Smooth muscle cell of the brain vasculature (primary cell): ENCODE data around the gene MTUS2.

Experiments used
- DNase-seq: peaks from one replicate; pipeline ENCODE4 v3.0.0-alpha.2; 2012; ENCODE audit warnings: low read depth, low spot score

Gene MTUS2

DNA sequence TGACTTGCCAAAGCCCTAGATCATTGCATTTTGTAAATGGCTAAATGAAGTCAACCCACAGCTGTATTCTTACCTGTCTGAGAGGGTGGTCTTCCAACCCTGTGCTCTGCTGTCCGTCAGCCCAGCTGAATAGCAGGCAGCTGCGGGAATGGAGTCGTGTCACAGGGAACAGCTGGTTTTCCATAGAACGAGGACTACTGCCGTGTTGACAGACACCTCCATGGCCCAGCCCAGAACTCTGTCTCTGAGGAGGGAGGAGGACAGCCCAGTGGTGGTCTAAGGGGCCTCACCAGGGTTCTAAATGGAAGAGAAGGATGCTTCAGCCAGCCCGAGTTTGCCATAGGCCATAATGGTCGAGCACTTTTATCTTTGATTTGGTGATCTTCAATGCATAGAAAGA, 664.7 kb downstream of the MTUS2 start:
- no peak for DNase-seq

- no peak for DNase-seq
Measured at GRCh38 chr13:29486551-29486950, 666.4 kb downstream of the MTUS2 start.

- no peak for DNase-seq
Measured at GRCh38 chr13:29487466-29488454, 667.6 kb downstream of the MTUS2 start.

GRCh38 chr13:29489650-29490560, 669.8 kb downstream of the MTUS2 start:
- no peak for DNase-seq

DNA sequence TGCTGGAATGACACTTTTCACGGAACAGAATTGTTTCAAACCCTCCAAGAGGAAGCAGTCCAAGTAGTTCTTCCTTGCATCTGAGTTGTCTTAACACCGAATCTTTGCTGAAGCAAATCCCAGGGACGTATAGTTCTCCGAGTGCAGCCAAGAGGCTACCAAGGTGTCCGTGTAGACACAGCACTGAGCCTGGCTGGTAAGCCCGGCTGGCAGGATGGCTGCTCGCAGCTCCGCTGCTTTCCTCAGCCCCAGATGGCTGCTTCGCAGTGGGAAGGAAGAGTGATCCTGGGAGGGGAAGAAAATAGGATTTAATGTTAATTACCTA, 670.4 kb downstream of the MTUS2 start:
- no peak for DNase-seq

DNA sequence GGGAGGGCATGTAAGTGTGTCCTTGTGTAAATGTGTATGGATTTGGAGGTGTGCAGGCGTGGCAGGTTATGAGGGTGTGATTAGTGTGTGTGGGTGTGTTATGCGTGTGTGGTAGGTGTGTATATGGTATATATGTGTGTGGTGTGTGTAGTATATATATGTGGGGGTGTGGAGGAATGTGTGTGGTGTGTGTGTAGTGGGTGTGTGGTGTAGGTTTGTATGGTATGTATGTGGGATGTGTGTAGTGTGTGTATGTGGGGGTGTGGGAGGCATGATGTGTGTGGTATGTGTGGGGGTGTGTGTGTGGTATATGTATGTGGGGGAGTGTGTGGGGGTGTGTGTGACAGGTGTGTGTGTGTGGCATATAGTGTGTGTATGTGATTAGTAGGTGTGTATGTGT, 671.1 kb downstream of the MTUS2 start:
- no peak for DNase-seq

GRCh38 chr13:29493796-29494195, 673.7 kb downstream of the MTUS2 start:
- no peak for DNase-seq

DNA sequence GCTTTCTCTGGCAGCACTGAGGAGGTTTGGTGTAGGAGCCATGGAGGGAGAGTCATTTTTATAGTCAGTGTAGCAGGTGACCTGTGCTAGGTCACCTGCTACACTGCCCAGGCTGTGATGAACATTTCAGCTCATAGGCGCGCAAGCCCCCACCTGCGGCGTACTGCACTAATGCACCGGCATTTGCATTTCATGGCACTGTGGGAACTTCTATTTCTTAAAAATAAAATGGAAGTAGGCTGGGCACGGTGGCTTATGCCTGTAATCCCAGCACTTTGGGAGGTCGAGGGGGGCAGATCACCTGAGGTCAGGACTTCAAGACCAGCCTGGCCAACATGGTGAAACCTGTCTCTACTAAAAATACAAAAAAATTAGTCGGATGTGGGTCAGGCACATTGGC, 674.4 kb downstream of the MTUS2 start:
- DNase-seq: no peak

GRCh38 chr13:29496241-29496712, 676.1 kb downstream of the MTUS2 start:
- no peak for DNase-seq

DNA sequence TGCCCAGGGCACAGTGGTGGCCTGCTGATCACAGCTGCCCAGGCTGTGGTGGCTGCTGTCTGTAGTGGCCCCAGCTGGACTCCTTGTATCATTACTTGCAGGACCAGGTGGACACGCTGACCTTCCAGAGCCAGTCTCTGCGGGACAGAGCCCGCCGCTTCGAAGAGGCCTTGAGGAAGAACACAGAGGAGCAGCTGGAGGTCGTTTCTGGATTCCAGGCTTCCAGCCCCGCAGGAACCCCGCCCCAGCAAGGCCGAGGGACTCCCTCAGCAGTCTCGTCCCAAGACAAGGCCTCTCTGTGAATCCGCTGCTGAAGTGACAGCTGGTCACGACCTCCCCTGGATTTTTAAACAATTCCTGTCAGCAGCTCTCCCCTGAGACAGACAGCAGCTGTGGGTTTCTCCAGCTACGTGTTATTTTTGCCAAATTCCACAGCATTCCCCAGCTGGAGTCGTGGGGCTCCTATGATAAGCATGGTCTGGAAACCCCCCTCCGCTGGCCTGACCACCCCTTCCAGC, 677.1 kb downstream of the MTUS2 start:
- peak; percentile 67 for DNase-seq

DNA sequence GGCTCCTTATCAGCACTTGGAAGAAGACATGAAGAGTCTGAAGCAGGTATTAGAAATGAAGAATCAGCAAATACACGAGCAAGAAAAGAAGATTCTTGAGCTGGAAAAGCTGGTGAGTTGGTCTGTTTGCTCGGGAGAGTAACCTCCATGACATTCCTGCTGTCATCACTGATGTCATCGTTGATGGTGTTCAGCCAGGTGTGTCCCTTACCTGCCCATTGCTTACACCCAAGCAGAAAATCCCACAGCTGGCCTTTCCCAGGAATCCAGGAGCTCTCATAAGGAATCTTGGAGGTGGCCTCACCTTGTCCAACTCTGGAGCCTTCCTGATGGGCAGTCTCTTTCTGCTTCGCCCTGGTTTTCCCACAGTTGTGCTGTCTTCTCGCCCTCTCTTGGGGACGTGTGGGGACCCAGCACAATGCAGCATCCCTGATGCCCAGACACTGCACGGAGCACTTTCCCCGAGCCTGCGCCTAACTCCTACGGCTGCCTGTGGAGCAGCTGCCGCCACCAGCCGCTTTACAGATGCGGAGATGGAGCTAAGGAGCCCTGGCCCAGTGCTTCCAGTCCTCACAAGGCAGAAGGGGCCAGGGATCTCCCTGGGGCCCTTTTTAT, 678.4 kb downstream of the MTUS2 start:
- no peak for DNase-seq

DNA sequence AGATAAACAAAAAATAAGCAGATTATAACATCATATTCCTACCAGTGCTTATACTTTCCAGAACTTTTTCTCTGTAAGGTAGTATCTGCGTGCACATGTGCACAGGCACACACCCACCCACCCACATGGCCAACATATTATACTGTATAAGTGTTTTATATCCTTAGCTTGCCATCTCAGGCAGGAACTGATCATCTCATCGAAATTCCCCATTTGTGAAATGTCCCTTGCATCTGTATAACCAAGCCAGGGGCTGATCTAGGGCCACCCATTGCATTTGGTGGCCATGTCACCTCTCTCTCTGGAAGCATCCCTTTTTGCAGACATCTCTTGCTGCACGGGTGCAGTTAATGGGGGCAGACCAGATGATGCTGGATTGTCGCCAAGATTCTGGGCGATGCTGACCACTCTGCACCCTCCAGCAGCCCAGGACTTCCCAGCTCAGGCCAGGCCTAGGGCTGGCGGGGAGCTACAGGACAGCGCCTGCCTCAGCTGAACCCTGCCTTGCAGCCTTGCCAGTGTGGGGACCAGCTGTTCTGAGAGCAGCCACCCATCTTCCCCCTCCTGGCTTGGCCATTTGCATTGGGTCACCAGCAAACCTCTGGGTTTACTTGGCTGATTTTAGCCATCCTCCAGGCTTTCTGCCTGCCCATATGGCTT, 679.5 kb downstream of the MTUS2 start:
- DNase-seq: no peak

- no peak for DNase-seq
Measured at GRCh38 chr13:29500386-29500785, 680.2 kb downstream of the MTUS2 start.

GRCh38 chr13:29501674-29502073, 681.5 kb downstream of the MTUS2 start:
- DNase-seq: no peak

DNA sequence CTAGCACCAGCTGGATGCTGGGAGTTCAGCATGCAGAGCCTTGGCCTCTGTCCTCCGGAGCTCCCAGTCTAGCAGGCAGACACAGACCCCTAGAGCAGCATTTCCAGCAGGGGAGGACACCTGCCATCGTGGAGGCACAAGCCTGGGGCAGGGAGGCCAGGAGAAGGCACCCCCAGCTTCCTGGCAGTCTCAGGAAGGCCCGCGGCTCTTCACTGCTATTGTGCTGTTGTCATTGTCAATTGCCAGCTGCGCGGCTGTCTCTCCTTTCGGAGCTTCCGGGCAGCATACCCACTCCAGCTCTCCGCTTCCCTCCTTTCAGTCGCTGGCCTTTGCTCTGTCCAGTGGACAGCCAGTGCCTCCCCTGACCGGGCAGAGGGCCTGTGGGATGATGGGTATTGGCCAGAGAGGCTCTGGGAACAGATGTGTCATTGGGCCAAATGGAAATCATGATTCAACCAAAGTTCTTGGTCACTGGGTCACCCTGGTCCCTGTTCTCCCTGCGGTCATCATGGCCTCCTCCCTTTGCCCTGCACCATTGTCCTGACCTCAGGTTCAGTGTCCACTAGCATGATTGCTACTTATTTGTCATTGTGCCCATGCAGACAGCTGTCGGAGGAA, 682.4 kb downstream of the MTUS2 start:
- no peak for DNase-seq

GRCh38 chr13:29503041-29503837, 683.1 kb downstream of the MTUS2 start:
- DNase-seq: no peak

DNA sequence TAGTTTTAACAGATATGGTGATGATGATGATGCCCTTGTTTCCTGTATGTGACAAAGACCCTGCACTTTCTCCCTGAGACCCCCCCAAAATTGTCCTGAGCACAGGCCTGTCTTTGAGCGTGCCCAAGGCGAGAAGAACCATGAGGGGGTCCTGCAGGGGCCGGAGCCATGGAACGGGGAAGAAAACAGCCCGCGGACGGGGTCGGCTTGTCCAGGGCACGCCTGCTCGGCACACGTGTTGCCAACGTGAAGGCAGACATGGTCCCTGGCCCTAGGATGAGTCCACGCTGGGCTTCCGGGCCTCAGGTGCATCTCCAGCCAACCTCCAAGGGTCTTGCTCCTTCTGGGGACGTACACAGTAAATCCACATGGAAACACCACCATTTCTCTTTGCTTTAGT, 684.6 kb downstream of the MTUS2 start:
- no peak for DNase-seq

- DNase-seq: no peak
Measured at GRCh38 chr13:29505511-29505910, 685.4 kb downstream of the MTUS2 start.

GRCh38 chr13:29505950-29506349, 685.8 kb downstream of the MTUS2 start:
- no peak for DNase-seq

GRCh38 chr13:29507356-29507755, 687.2 kb downstream of the MTUS2 start:
- no peak for DNase-seq
